ENCODE data around the gene FBXL13. TPM values are rescaled to one million over a fixed set of nuclear protein-coding genes. Genes with fewer than 3 reads are reported as not detected.
"Not testable (repeated sequence)": the region's sequence is repeated elsewhere in the genome, so short reads cannot be mapped to it uniquely, and the experiment has no call there.

Gene FBXL13
- total RNA-seq, 1 experiment from 2014 or later = 0.18 TPM

GRCh38 chr7:103031781-103032180 is 42.8 kb downstream of the FBXL13 start:
- Histone ChIP-seq H3K27me3 (replicated peaks) (no peaks in the 10 kb centered on the region), H3K4me1 (replicated peaks) (no peaks in the 10 kb centered on the region), H3K4me3 (no peak overlapping the region), H3K36me3 (no peaks in the 10 kb centered on the region), H3K9me3 (replicated peaks) (no peaks in the 10 kb centered on the region), H3K27ac (no peak overlapping the region)
- no peak for DNase-seq (ENCODE audit: low read depth in 1 of 2, low spot score in 2 of 2)

GRCh38 chr7:103031024-103031423 is 43.6 kb downstream of the FBXL13 start:
- no peaks in the 10 kb centered on the region for H3K4me1 ChIP-seq (replicated peaks)
- H3K9me3 ChIP-seq (replicated peaks) = no peaks in the 10 kb centered on the region
- DNase-seq (ENCODE audit: low read depth in 1 of 2, low spot score in 2 of 2) = no peak
- H3K27ac ChIP-seq = no peak overlapping the region
- H3K27me3 ChIP-seq (replicated peaks) = no peaks in the 10 kb centered on the region
- no peak overlapping the region for H3K4me3 ChIP-seq
- H3K36me3 ChIP-seq = no peaks in the 10 kb centered on the region

GRCh38 chr7:103025341-103025740 is 49.3 kb downstream of the FBXL13 start:
- DNase-seq (ENCODE audit: low read depth in 1 of 2, low spot score in 2 of 2) = no peak
- Histone ChIP-seq H3K9me3 (replicated peaks) (no peaks in the 10 kb centered on the region), H3K27ac (no peak overlapping the region), H3K4me1 (replicated peaks) (no peaks in the 10 kb centered on the region), H3K4me3 (no peak overlapping the region), H3K27me3 (replicated peaks) (no peaks in the 10 kb centered on the region), H3K36me3 (no peaks in the 10 kb centered on the region)

GRCh38 chr7:103023578-103023977 is 51.0 kb downstream of the FBXL13 start:
- not testable (repeated sequence) for DNase-seq (ENCODE audit: low read depth in 1 of 2, low spot score in 2 of 2); H3K36me3 ChIP-seq; H3K4me3 ChIP-seq; H3K9me3 ChIP-seq (replicated peaks); H3K27me3 ChIP-seq (replicated peaks); H3K27ac ChIP-seq; H3K4me1 ChIP-seq (replicated peaks)

GRCh38 chr7:103021490-103021889 is 53.1 kb downstream of the FBXL13 start:
- H3K27me3 ChIP-seq (replicated peaks); H3K36me3 ChIP-seq; DNase-seq (ENCODE audit: low read depth in 1 of 2, low spot score in 2 of 2); H3K4me1 ChIP-seq (replicated peaks); H3K27ac ChIP-seq; H3K4me3 ChIP-seq; H3K9me3 ChIP-seq (replicated peaks): not testable (repeated sequence)

GRCh38 chr7:103020876-103021275 is 53.7 kb downstream of the FBXL13 start:
- DNase-seq (ENCODE audit: low read depth in 1 of 2, low spot score in 2 of 2); H3K9me3 ChIP-seq (replicated peaks); H3K36me3 ChIP-seq; H3K27ac ChIP-seq; H3K4me1 ChIP-seq (replicated peaks); H3K27me3 ChIP-seq (replicated peaks); H3K4me3 ChIP-seq: not testable (repeated sequence)

GRCh38 chr7:103018295-103018694 is 56.3 kb downstream of the FBXL13 start:
- not testable (repeated sequence) for H3K27me3 ChIP-seq (replicated peaks); H3K9me3 ChIP-seq (replicated peaks); H3K4me3 ChIP-seq; H3K36me3 ChIP-seq; H3K27ac ChIP-seq; H3K4me1 ChIP-seq (replicated peaks); DNase-seq (ENCODE audit: low read depth in 1 of 2, low spot score in 2 of 2)

GRCh38 chr7:103011650-103012049 is 62.9 kb downstream of the FBXL13 start:
- DNase-seq (ENCODE audit: low read depth in 1 of 2, low spot score in 2 of 2) = peak in 1 of 2 experiments; percentile 41
- Histone ChIP-seq H3K36me3 (no peaks in the 10 kb centered on the region), H3K4me3 (no peak overlapping the region), H3K9me3 (replicated peaks) (no peaks in the 10 kb centered on the region), H3K27ac (no peak overlapping the region), H3K27me3 (replicated peaks) (no peaks in the 10 kb centered on the region), H3K4me1 (replicated peaks) (peaks cover 4% of the 10 kb centered on the region; the same call in 1 of the 2 replicates)

GRCh38 chr7:103010211-103010610 is 64.4 kb downstream of the FBXL13 start:
- Histone ChIP-seq H3K4me1 (replicated peaks) (peaks cover 4% of the 10 kb centered on the region; the same call in 1 of the 2 replicates), H3K27ac (no peak overlapping the region), H3K27me3 (replicated peaks) (no peaks in the 10 kb centered on the region), H3K4me3 (no peak overlapping the region), H3K9me3 (replicated peaks) (no peaks in the 10 kb centered on the region), H3K36me3 (no peaks in the 10 kb centered on the region)
- no peak for DNase-seq (ENCODE audit: low read depth in 1 of 2, low spot score in 2 of 2)

- DNase-seq (ENCODE audit: low read depth in 1 of 2, low spot score in 2 of 2) = no peak
- no peaks in the 10 kb centered on the region for H3K27me3 ChIP-seq (replicated peaks)
- no peak overlapping the region for H3K27ac ChIP-seq
- no peaks in the 10 kb centered on the region for H3K9me3 ChIP-seq (replicated peaks)
- no peak overlapping the region for H3K4me3 ChIP-seq
- no peaks in the 10 kb centered on the region for H3K36me3 ChIP-seq
- peaks cover 4% of the 10 kb centered on the region; the same call in 1 of the 2 replicates for H3K4me1 ChIP-seq (replicated peaks)
These were observed 65.0 kb downstream of the FBXL13 start for GRCh38 chr7:103009466-103010185.

- Histone ChIP-seq H3K9me3 (replicated peaks) (no peaks in the 10 kb centered on the region), H3K4me1 (replicated peaks) (no peaks in the 10 kb centered on the region), H3K27me3 (replicated peaks) (no peaks in the 10 kb centered on the region), H3K36me3 (no peaks in the 10 kb centered on the region), H3K27ac (no peak overlapping the region), H3K4me3 (no peak overlapping the region)
- DNase-seq (ENCODE audit: low read depth in 1 of 2, low spot score in 2 of 2) = no peak
These were observed 71.6 kb downstream of the FBXL13 start for GRCh38 chr7:103003004-103003403.

- Histone ChIP-seq H3K27me3 (replicated peaks) (no peaks in the 10 kb centered on the region), H3K27ac (no peak overlapping the region), H3K4me1 (replicated peaks) (no peaks in the 10 kb centered on the region), H3K36me3 (no peaks in the 10 kb centered on the region), H3K4me3 (no peak overlapping the region), H3K9me3 (replicated peaks) (no peaks in the 10 kb centered on the region)
- no peak for DNase-seq (ENCODE audit: low read depth in 1 of 2, low spot score in 2 of 2)
These were observed 73.4 kb downstream of the FBXL13 start for GRCh38 chr7:103001210-103001609.

GRCh38 chr7:102996957-102997356 is 77.6 kb downstream of the FBXL13 start:
- Histone ChIP-seq H3K4me1 (replicated peaks) (peaks cover 14% of the 10 kb centered on the region), H3K27ac (no peak overlapping the region), H3K4me3 (no peak overlapping the region), H3K36me3 (no peaks in the 10 kb centered on the region), H3K9me3 (replicated peaks) (no peaks in the 10 kb centered on the region), H3K27me3 (replicated peaks) (no peaks in the 10 kb centered on the region)
- DNase-seq (ENCODE audit: low read depth in 1 of 2, low spot score in 2 of 2) = no peak

GRCh38 chr7:102995609-102996008 is 79.0 kb downstream of the FBXL13 start:
- not testable (repeated sequence) for H3K27me3 ChIP-seq (replicated peaks); H3K9me3 ChIP-seq (replicated peaks); H3K27ac ChIP-seq; H3K36me3 ChIP-seq; DNase-seq (ENCODE audit: low read depth in 1 of 2, low spot score in 2 of 2); H3K4me3 ChIP-seq
- H3K4me1 ChIP-seq (replicated peaks) = peaks cover 26% of the 10 kb centered on the region

GRCh38 chr7:102994567-102994966 is 80.0 kb downstream of the FBXL13 start:
- H3K27ac ChIP-seq = no peak overlapping the region
- H3K4me3 ChIP-seq = no peak overlapping the region
- no peaks in the 10 kb centered on the region for H3K27me3 ChIP-seq (replicated peaks)
- H3K4me1 ChIP-seq (replicated peaks) = peaks cover 26% of the 10 kb centered on the region
- 0 out of 2 replicates have a peak, but pooled peaks cover 4% of the 10 kb centered on the region for H3K9me3 ChIP-seq (replicated peaks)
- no peak for DNase-seq (ENCODE audit: low read depth in 1 of 2, low spot score in 2 of 2)
- no peaks in the 10 kb centered on the region for H3K36me3 ChIP-seq
